SK-N-SH (cell line): ENCODE measurements around the gene HLA-B.

Experiments used
- FOSL2 ChIP-seq: IDR thresholded peaks from 2 replicates; pipeline ENCODE4 v1.4.0; 2012; ENCODE audit warnings: low read depth, mild to moderate bottlenecking, moderate library complexity, borderline replicate concordance
- TF ChIP-seq, protein P1 (sequence below): IDR thresholded peaks from 2 replicates; pipeline ENCODE4 v1.6.1; 2012; ENCODE audit warnings: mild to moderate bottlenecking, low read depth, low read length, moderate library complexity
- TF ChIP-seq, protein P2 (sequence below): fragments of 200-600 bp; sonication (generic); IDR thresholded peaks from 2 replicates; pipeline ENCODE4 v1.6.1; 2017; ENCODE audit warnings: antibody characterized with exemption, mild to moderate bottlenecking, moderate library complexity

DNA sequence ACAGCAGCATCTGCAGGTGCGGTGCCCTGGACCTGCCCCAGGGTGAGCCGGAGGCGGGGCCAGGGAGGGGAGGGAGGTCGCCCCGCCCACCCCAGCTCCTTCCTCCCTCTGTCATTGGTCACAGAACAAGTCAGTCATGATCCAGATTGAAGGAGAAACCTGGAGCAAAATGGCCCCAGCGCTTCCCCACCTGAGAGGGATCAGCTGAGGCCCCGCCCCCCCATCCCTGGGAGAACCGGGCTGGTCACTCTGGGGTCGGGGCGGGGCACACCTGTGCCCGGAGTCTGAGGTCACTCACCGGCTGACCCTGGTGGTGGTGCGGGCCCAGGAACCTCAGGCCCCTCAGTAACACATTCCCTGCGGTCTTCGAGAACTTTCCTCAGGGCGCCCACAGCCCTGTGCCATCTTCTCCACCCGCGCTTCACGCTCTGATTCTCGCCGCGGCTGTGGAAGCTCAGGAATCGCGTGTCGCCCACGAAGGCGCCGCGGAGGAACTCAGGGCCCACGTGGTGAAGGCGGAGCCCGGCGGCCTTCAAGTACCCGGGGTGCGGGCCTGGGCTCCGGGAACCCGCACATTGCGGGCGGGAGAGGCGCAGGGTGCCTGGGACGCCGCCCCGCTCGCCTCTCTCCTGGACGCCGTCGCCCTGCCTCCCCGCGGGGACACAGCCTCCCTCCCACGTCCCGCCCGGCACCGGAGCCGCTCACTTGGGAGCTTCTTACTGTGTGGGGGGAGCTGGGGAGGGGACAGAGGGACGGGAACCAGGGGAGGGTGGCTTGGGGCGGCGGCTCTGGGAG, 48.7 kb downstream of the HLA-B start:
- TF ChIP-seq FOSL2: no peak
- TF ChIP-seq, protein P1, sequence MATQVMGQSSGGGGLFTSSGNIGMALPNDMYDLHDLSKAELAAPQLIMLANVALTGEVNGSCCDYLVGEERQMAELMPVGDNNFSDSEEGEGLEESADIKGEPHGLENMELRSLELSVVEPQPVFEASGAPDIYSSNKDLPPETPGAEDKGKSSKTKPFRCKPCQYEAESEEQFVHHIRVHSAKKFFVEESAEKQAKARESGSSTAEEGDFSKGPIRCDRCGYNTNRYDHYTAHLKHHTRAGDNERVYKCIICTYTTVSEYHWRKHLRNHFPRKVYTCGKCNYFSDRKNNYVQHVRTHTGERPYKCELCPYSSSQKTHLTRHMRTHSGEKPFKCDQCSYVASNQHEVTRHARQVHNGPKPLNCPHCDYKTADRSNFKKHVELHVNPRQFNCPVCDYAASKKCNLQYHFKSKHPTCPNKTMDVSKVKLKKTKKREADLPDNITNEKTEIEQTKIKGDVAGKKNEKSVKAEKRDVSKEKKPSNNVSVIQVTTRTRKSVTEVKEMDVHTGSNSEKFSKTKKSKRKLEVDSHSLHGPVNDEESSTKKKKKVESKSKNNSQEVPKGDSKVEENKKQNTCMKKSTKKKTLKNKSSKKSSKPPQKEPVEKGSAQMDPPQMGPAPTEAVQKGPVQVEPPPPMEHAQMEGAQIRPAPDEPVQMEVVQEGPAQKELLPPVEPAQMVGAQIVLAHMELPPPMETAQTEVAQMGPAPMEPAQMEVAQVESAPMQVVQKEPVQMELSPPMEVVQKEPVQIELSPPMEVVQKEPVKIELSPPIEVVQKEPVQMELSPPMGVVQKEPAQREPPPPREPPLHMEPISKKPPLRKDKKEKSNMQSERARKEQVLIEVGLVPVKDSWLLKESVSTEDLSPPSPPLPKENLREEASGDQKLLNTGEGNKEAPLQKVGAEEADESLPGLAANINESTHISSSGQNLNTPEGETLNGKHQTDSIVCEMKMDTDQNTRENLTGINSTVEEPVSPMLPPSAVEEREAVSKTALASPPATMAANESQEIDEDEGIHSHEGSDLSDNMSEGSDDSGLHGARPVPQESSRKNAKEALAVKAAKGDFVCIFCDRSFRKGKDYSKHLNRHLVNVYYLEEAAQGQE: no peak
- TF ChIP-seq, protein P2, sequence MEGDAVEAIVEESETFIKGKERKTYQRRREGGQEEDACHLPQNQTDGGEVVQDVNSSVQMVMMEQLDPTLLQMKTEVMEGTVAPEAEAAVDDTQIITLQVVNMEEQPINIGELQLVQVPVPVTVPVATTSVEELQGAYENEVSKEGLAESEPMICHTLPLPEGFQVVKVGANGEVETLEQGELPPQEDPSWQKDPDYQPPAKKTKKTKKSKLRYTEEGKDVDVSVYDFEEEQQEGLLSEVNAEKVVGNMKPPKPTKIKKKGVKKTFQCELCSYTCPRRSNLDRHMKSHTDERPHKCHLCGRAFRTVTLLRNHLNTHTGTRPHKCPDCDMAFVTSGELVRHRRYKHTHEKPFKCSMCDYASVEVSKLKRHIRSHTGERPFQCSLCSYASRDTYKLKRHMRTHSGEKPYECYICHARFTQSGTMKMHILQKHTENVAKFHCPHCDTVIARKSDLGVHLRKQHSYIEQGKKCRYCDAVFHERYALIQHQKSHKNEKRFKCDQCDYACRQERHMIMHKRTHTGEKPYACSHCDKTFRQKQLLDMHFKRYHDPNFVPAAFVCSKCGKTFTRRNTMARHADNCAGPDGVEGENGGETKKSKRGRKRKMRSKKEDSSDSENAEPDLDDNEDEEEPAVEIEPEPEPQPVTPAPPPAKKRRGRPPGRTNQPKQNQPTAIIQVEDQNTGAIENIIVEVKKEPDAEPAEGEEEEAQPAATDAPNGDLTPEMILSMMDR: no peak
